K562 (cell line): ENCODE data around the gene ENPP7. TPM values are rescaled to one million over a fixed set of nuclear protein-coding genes. Genes with fewer than 3 reads are reported as not detected.
"Not testable (repeated sequence)": the region's sequence is repeated elsewhere in the genome, so short reads cannot be mapped to it uniquely, and the experiment has no call there.

Experiments used
- ATAC-seq: fragments of 200-7000 bp; cut with Tn5 transposase; 3 replicates; pipeline ENCODE4 v1.9.1; 2020; ENCODE audit warnings: moderate library complexity
- BruUV-seq: library from RNA; stranded (reverse); fragments of 400-500 nt; replicated peaks from 2 replicates; lab custom pipeline; 2021; lab: Mats Ljungman, UMichigan
- CTCF ChIA-PET: fragments of 300-600 bp; formaldehyde crosslinking; extraction: SDS; loops from one replicate; lab custom pipeline; 2021; ENCODE audit warnings: low intra/inter-chr PET ratio; lab: Yijun Ruan, JAX
- POLR2A ChIA-PET: fragments of 300-600, 350-650 bp; sonication (Branson Sonifier 250); formaldehyde crosslinking; extraction: SDS; loops from one replicate; lab custom pipeline; 2021; ENCODE audit warnings: antibody characterized with exemption, inconsistent platforms; lab: Yijun Ruan, JAX
- DNase-seq, 4 experiments: peaks; one replicate each; pipeline versions ENCODE4 v3.0.0 to v3.0.0-alpha.2; 2011 to 2018; ENCODE audit warnings: low spot score in 3 of 4, mixed read lengths in 3 of 4; ENCODE audit errors: extremely low read depth in 1 of 4
- FAIRE-seq: peaks from 2 replicates; lab custom pipeline; 2011; peaks lifted over from hg19 to GRCh38; lab: Jason Lieb, UNC
- H2AFZ ChIP-seq: 2 replicates; pipeline ENCODE4 v1.6.0; 2011; ENCODE audit warnings: low read depth, low read length, control low read depth, inconsistent platforms
- H3K27ac ChIP-seq: fragments of 200-600 bp; 3 replicates; pipeline ENCODE4 v1.8.0; 2011; ENCODE audit warnings: low read depth, mild to moderate bottlenecking, control low read depth, inconsistent platforms, low read length, moderate library complexity, mixed read lengths; ENCODE audit errors: extremely low read depth
- H3K27me3 ChIP-seq, 2 experiments: fragments of 300-600 bp in 1 of 2; 2 replicates in 1 of 2; 3 replicates in 1 of 2; pipeline versions ENCODE4 v1.6.0 to v1.8.0; 2011; ENCODE audit warnings: inconsistent platforms in 2 of 2, low read length in 2 of 2, mild to moderate bottlenecking in 1 of 2, mixed read lengths in 1 of 2, moderate library complexity in 1 of 2; ENCODE audit not compliant: control insufficient read depth in 2 of 2, insufficient read depth in 2 of 2
- H3K36me3 ChIP-seq: fragments of 300-600 bp; 3 replicates; pipeline ENCODE4 v1.8.0; 2011; ENCODE audit warnings: mild to moderate bottlenecking, low read length, inconsistent platforms; ENCODE audit not compliant: control insufficient read depth, insufficient read depth
- H3K4me1 ChIP-seq, 2 experiments: fragments of 200-600 bp in 1 of 2; replicated peaks in 1 of 2; 2 replicates in 1 of 2; 3 replicates in 1 of 2; pipeline versions ENCODE4 v1.5.1 to v1.8.0; 2011; ENCODE audit warnings: inconsistent platforms in 2 of 2, low read length in 2 of 2, mild to moderate bottlenecking in 1 of 2, mixed read lengths in 1 of 2, moderate library complexity in 1 of 2; ENCODE audit not compliant: control insufficient read depth in 2 of 2, insufficient read depth in 2 of 2
- H3K4me2 ChIP-seq: 2 replicates; pipeline ENCODE4 v1.6.1; 2011; ENCODE audit warnings: low read length, control low read depth, inconsistent platforms, mixed read lengths; ENCODE audit not compliant: insufficient read depth
- H3K4me3 ChIP-seq: fragments of 200-600 bp; sonication (generic), shearing (Covaris generic); 2 replicates; pipeline ENCODE4 v1.5.1; 2016; ENCODE audit warnings: control low read depth, inconsistent platforms
- H3K79me2 ChIP-seq: fragments of 200-600 bp; 3 replicates; pipeline ENCODE4 v1.8.0; 2011; ENCODE audit warnings: low read length, inconsistent platforms; ENCODE audit not compliant: control insufficient read depth, insufficient read depth
- H3K9ac ChIP-seq, 2 experiments: 2 replicates each; pipeline versions ENCODE4 v1.6.0 to v1.6.1; 2011; ENCODE audit warnings: low read depth in 2 of 2, low read length in 2 of 2, control low read depth in 1 of 2, inconsistent platforms in 1 of 2, mild to moderate bottlenecking in 1 of 2, mixed read lengths in 1 of 2; ENCODE audit not compliant: insufficient read depth in 1 of 2
- H3K9me1 ChIP-seq: one replicate; pipeline ENCODE4 v1.6.0; 2011; ENCODE audit warnings: inconsistent platforms, mild to moderate bottlenecking, low read length, moderate library complexity; ENCODE audit not compliant: control insufficient read depth, insufficient read depth
- H3K9me3 ChIP-seq: replicated peaks from 2 replicates; pipeline ENCODE4 v1.5.1; 2011; ENCODE audit warnings: low read depth, low read length, inconsistent platforms; ENCODE audit not compliant: control insufficient read depth, insufficient read depth
- H4K20me1 ChIP-seq: replicated peaks from 2 replicates; pipeline ENCODE4 v1.6.1; 2011; ENCODE audit warnings: low read length, inconsistent platforms, mixed read lengths; ENCODE audit not compliant: control insufficient read depth, insufficient read depth
- BCOR ChIP-seq: fragments of 450-650 bp; IDR thresholded peaks from 2 replicates; pipeline ENCODE4 v1.6.1; 2016
- MTA3 ChIP-seq: fragments of 450-650 bp; formaldehyde crosslinking; IDR thresholded peaks from 2 replicates; pipeline ENCODE4 v1.6.1; 2017; ENCODE audit warnings: mild to moderate bottlenecking, borderline replicate concordance
- RBM39 ChIP-seq: fragments of 200-400 bp; formaldehyde crosslinking; optimal IDR thresholded peaks from 2 replicates; pipeline ENCODE3; 2018; ENCODE audit warnings: low read depth, low read length
- STAG1 ChIP-seq: sonication (generic); formaldehyde crosslinking; IDR thresholded peaks from 2 replicates; pipeline ENCODE4 v1.5.0; 2020; ENCODE audit warnings: missing genetic modification reagents, borderline replicate concordance
- ZNF121 ChIP-seq: sonication (generic); formaldehyde crosslinking; conservative IDR thresholded peaks from 2 replicates; pipeline ENCODE4 v1.8.0; 2022; ENCODE audit warnings: missing genetic modification reagents
- ZNF274 ChIP-seq: IDR thresholded peaks from 2 replicates; pipeline ENCODE4 v1.6.1; 2011; ENCODE audit warnings: low read depth, mild to moderate bottlenecking, low read length, moderate library complexity, borderline replicate concordance
- ZNF551 ChIP-seq: fragments of 250-450 bp; sonication (Bioruptor Pico); IDR thresholded peaks from 2 replicates; pipeline ENCODE4 v1.5.0; 2021; ENCODE audit warnings: mild to moderate bottlenecking, moderate library complexity
- WGBS: fragments of 100-300 bp; shearing (Covaris generic); methylation state at CpG from one replicate; pipeline ENCODE4 v1.1.6; 2016; ENCODE audit warnings: low coverage, mixed read lengths; ENCODE audit not compliant: insufficient coverage; ENCODE audit errors: missing lambda C conversion rate; 5-methylcytosine and 5-hydroxymethylcytosine counted together
- in situ Hi-C: fragments of 300-500 bp; cut with MboI; formaldehyde crosslinking; loops from 4 replicates; pipeline ENCODE4 v1.15.0; 2018; ENCODE audit warnings: inconsistent platforms, mixed read lengths
- intact Hi-C: fragments of 100-400 bp; cut with micrococcal nuclease; formaldehyde crosslinking; loops from 2 replicates; pipeline ENCODE4 v1.14.2; 2022
- polyA plus RNA-seq, 8 experiments: library from polyadenylated mRNA; depleted of rRNA in 4 of 8; stranded (reverse) in 5 of 8; unstranded in 3 of 8; fragments of >200 nt; fragmentation: Nextera tagmentation in 2 of 8; fragmentation: Illumina TruSeq in 1 of 8; extraction: Ambion mirVana in 2 of 8; extraction: Trizol in 1 of 8; gene quantifications; 2 replicates each; pipeline versions ENCODE4 v1.2.1 to v1.2.3, GENCODE V29; 2011 to 2014; ENCODE audit warnings: inconsistent platforms in 1 of 8, missing spikeins in 1 of 8
- total RNA-seq, 7 experiments: library from RNA; depleted of rRNA in 6 of 7; stranded (reverse); fragments of >200 nt in 6 of 7; fragmentation: Illumina TruSeq in 2 of 7; extraction: Trizol in 2 of 7; gene quantifications; 2 replicates each; pipeline versions ENCODE4 v1.2.1 to v1.2.3, GENCODE V29; 2011 to 2021; ENCODE audit warnings: low replicate concordance in 1 of 7

Gene ENPP7
- total and polyA plus RNA-seq, 9 of the 15 experiments (the other 6 are each of a cell fraction or from before 2014, with no cell fraction given): not detected

- TF ChIP-seq RBM39: no peak
- TF ChIP-seq ZNF274: no peak
- no peak for TF ChIP-seq ZNF551 (CRISPR knock-in tag)
- TF ChIP-seq MTA3: no peak
- no peak for TF ChIP-seq ZNF121
- TF ChIP-seq STAG1 (CRISPR knock-in tag): no peak
Measured at GRCh38 chr17:79754370-79754769, 23.6 kb downstream of the ENPP7 start (continued).

DNA sequence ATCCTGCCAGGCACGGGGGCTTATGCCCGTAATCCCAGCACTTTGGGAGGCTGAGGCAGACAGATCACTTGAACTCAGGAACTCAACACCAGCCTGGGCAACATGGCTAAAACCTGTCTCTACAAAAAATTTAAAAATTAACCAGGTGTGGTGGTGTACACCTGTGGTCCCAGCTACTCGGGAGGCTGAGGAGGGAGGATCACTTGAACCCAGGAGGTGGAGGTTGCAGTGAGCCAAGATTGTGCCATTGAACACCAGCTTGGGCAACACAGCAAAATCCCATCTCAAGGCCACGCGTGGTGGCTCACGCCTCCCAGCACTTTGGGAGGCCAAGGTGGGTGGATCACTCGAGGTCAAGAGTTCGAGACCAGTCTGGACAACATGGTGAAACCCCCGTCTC, 24.2 kb downstream of the ENPP7 start:
- H3K9me3 ChIP-seq, FAIRE-seq, H3K27me3 ChIP-seq, H3K4me1 ChIP-seq, DNase-seq, H3K79me2 ChIP-seq, BruUV-seq, ATAC-seq, H4K20me1 ChIP-seq, H3K27ac ChIP-seq, H3K4me2 ChIP-seq, intact Hi-C loops, H3K9ac ChIP-seq, H2AFZ ChIP-seq, H3K9me1 ChIP-seq, CTCF ChIA-PET, H3K36me3 ChIP-seq, in situ Hi-C loops, H3K4me3 ChIP-seq: not testable (repeated sequence)
- 47% methylated on average over 9 of the region's 9 CpGs for WGBS
- 0 out of 2 replicates have a peak, but pooled peaks have one; percentile 29 for TF ChIP-seq BCOR
- POLR2A ChIA-PET: interaction anchor here (0.6 to 0.8 kb wide), 2 partner anchors 23 to 736 kb away, joined by 3 read pairs; no protein-coding TSS in a partner anchor
